ENCODE measurements around the gene SEPTIN3.

SEPTIN3 gene

GRCh38 chr22:41976070-41976901 is 7.0 kb downstream of the SEPTIN3 start:
- TF ChIP-seq CTCF (IDR thresholded peaks at IDR 0.05; ENCODE audit: low read depth, low read length, missing control alignments): no peak
- Histone ChIP-seq H3K36me3 (replicated peaks) (no peaks in the 10 kb centered on the region), H3K27me3 (replicated peaks) (peaks cover 29% of the 10 kb centered on the region), H3K27ac (no peak overlapping the region), H3K4me3 (ENCODE audit: low read depth, low read length) (peak overlapping the region; percentile 30)
- in situ Hi-C loops (cut with HindIII; ENCODE audit: low pct_ligation_motif_present, low sequenced_read_pairs): no loop called here
- no peak for DNase-seq

- peak overlapping the region; percentile 5 for H3K4me3 ChIP-seq (ENCODE audit: low read depth, low read length)
- H3K36me3 ChIP-seq (replicated peaks): no peaks in the 10 kb centered on the region
- no peak for DNase-seq
- no peak overlapping the region for H3K27ac ChIP-seq
- peaks cover 29% of the 10 kb centered on the region for H3K27me3 ChIP-seq (replicated peaks)
- in situ Hi-C loops (cut with HindIII; ENCODE audit: low pct_ligation_motif_present, low sequenced_read_pairs): no loop called here
- no peak for TF ChIP-seq CTCF (IDR thresholded peaks at IDR 0.05; ENCODE audit: low read depth, low read length, missing control alignments)
Measured at GRCh38 chr22:41976961-41977566, 7.8 kb downstream of the SEPTIN3 start.

DNA sequence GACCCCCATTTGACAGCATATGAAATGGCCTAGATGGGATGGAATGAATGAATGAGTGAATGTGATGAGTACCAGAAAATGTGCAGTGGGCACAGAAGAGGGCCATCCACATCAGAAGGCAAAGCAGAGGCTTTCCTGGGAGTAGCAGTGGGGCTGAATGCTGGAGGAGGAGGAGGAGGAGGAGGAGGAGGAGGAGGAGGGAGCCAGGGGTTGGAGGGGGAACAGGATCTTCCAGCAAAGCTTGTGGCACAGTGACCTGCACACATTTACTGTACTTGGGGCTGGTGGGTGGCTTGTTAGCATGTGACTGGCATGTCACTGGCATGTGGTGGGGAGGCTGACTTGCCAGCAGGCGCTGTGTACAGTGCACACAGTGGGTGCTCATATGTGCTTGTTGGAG is 9.5 kb downstream of the SEPTIN3 start:
- TF ChIP-seq CTCF (IDR thresholded peaks at IDR 0.05; ENCODE audit: low read depth, low read length, missing control alignments): no peak
- DNase-seq: no peak
- Histone ChIP-seq H3K36me3 (replicated peaks) (no peaks in the 10 kb centered on the region), H3K4me3 (ENCODE audit: low read depth, low read length) (no peak overlapping the region), H3K27me3 (replicated peaks) (peaks cover 27% of the 10 kb centered on the region), H3K27ac (no peak overlapping the region)
- in situ Hi-C loops (cut with HindIII; ENCODE audit: low pct_ligation_motif_present, low sequenced_read_pairs): no loop called here

- no peak overlapping the region for H3K4me3 ChIP-seq (ENCODE audit: low read depth, low read length)
- no peak for TF ChIP-seq CTCF (IDR thresholded peaks at IDR 0.05; ENCODE audit: low read depth, low read length, missing control alignments)
- in situ Hi-C loops (cut with HindIII; ENCODE audit: low pct_ligation_motif_present, low sequenced_read_pairs): no loop called here
- H3K27ac ChIP-seq: no peak overlapping the region
- peaks cover 27% of the 10 kb centered on the region for H3K27me3 ChIP-seq (replicated peaks)
- no peak for DNase-seq
- no peaks in the 10 kb centered on the region for H3K36me3 ChIP-seq (replicated peaks)
Measured at GRCh38 chr22:41979423-41980250, 10.4 kb downstream of the SEPTIN3 start.

- no peaks in the 10 kb centered on the region for H3K36me3 ChIP-seq (replicated peaks)
- in situ Hi-C loops (cut with HindIII; ENCODE audit: low pct_ligation_motif_present, low sequenced_read_pairs): no loop called here
- H3K27ac ChIP-seq: no peak overlapping the region
- H3K4me3 ChIP-seq (ENCODE audit: low read depth, low read length): no peak overlapping the region
- peaks cover 3% of the 10 kb centered on the region for H3K27me3 ChIP-seq (replicated peaks)
- DNase-seq: no peak
- TF ChIP-seq CTCF (IDR thresholded peaks at IDR 0.05; ENCODE audit: low read depth, low read length, missing control alignments): no peak
Measured at GRCh38 chr22:41982865-41983264, 13.6 kb downstream of the SEPTIN3 start.
